Smooth muscle cell (in vitro differentiated cells): Measurements from ENCODE around the gene PHEX. TPM values are rescaled to one million over a fixed set of nuclear protein-coding genes. Genes with fewer than 3 reads are reported as not detected.
A peak's percentile ranks its signal among the peaks of the same experiment; 100 is the strongest.

Experiments
- DNase-seq: peaks from one replicate; lab custom pipeline; 2025; ENCODE audit not compliant: unreplicated experiment; lab: John Stamatoyannopoulos, UW
- H2AFZ ChIP-seq: fragments of 200-600 bp; sonication (generic); 2 replicates; pipeline ENCODE4 v1.6.0; 2016; ENCODE audit warnings: antibody characterized with exemption, low read depth, mild to moderate bottlenecking
- H3F3A ChIP-seq: fragments of 200-600 bp; sonication (generic); 2 replicates; pipeline ENCODE4 v1.6.0; 2017; ENCODE audit warnings: antibody characterized with exemption, low read depth
- H3K27ac ChIP-seq: fragments of 200-600 bp; sonication (generic); 2 replicates; pipeline ENCODE4 v1.5.1; 2016; ENCODE audit warnings: low read depth, mild to moderate bottlenecking
- H3K27me3 ChIP-seq: fragments of 200-600 bp; sonication (generic); 2 replicates; pipeline ENCODE4 v1.6.1; 2016; ENCODE audit warnings: low read depth, mild to moderate bottlenecking
- H3K36me3 ChIP-seq: fragments of 200-600 bp; sonication (generic); 2 replicates; pipeline ENCODE4 v1.5.1; 2016; ENCODE audit warnings: low read depth
- H3K4me1 ChIP-seq: fragments of 200-600 bp; sonication (generic); 2 replicates; pipeline ENCODE4 v1.5.1; 2016; ENCODE audit warnings: low read depth
- H3K4me2 ChIP-seq: fragments of 200-600 bp; sonication (generic); 2 replicates; pipeline ENCODE4 v1.6.0; 2016; ENCODE audit warnings: mild to moderate bottlenecking
- H3K4me3 ChIP-seq: fragments of 200-600 bp; sonication (generic); 2 replicates; pipeline ENCODE4 v1.5.1; 2016; ENCODE audit warnings: mild to moderate bottlenecking
- H3K79me2 ChIP-seq: fragments of 200-600 bp; sonication (generic); 2 replicates; pipeline ENCODE4 v1.6.0; 2016; ENCODE audit warnings: low read depth, mild to moderate bottlenecking
- H3K9ac ChIP-seq: fragments of 200-600 bp; sonication (generic); 2 replicates; pipeline ENCODE4 v1.6.0; 2016; ENCODE audit warnings: low read depth
- H3K9me3 ChIP-seq: fragments of 200-600 bp; sonication (generic); replicated peaks from 2 replicates; pipeline ENCODE4 v1.5.1; 2016; ENCODE audit warnings: low read depth
- H4K20me1 ChIP-seq: fragments of 200-600 bp; sonication (generic); 2 replicates; pipeline ENCODE4 v1.6.0; 2016; ENCODE audit warnings: low read depth
- WGBS: methylation state at CpG from one replicate; pipeline ENCODE4 v1.1.7; 2016; ENCODE audit warnings: low lambda C conversion rate; 5-methylcytosine and 5-hydroxymethylcytosine counted together
- polyA plus RNA-seq: library from polyadenylated mRNA; unstranded; fragments of >200 nt; fragmentation: Nextera tagmentation; extraction: Ambion mirVana; gene quantifications from 2 replicates; pipeline ENCODE4 v1.2.1, GENCODE V29; 2016
- total RNA-seq: library from RNA; depleted of rRNA; stranded (reverse); fragments of >200 nt; gene quantifications from 2 replicates; pipeline ENCODE4 v1.2.3, GENCODE V29; 2014
- TF ChIP-seq, protein P1 (sequence below): fragments of 200-600 bp; sonication (generic); IDR thresholded peaks from 2 replicates; pipeline ENCODE4 v1.5.1; 2017; ENCODE audit warnings: borderline replicate concordance, mild to moderate bottlenecking, antibody characterized with exemption; ENCODE audit not compliant: insufficient read depth, poor library complexity, severe bottlenecking

PHEX gene
- total and polyA plus RNA-seq, 2 experiments from 2014 or later = not detected

DNA sequence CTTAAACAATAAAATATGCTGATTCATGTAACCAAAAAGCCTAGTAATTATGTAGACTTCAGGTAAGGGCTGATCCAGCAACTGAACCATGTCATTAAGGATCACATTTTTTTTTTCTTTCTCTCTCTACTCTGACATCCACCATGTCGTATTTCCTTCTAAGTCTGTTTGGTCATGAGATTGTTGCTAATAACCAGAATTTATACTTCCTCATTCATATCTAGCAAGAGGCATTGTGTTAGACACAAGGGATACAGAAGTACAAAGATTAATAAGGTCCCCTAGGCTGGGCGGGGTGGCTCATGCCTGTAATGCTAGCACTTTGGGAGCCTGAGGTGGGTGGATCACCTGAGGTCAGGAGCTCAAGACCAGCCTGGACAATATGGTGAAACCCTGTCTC, 24.1 kb downstream of the PHEX start:
- TF ChIP-seq, protein P1, sequence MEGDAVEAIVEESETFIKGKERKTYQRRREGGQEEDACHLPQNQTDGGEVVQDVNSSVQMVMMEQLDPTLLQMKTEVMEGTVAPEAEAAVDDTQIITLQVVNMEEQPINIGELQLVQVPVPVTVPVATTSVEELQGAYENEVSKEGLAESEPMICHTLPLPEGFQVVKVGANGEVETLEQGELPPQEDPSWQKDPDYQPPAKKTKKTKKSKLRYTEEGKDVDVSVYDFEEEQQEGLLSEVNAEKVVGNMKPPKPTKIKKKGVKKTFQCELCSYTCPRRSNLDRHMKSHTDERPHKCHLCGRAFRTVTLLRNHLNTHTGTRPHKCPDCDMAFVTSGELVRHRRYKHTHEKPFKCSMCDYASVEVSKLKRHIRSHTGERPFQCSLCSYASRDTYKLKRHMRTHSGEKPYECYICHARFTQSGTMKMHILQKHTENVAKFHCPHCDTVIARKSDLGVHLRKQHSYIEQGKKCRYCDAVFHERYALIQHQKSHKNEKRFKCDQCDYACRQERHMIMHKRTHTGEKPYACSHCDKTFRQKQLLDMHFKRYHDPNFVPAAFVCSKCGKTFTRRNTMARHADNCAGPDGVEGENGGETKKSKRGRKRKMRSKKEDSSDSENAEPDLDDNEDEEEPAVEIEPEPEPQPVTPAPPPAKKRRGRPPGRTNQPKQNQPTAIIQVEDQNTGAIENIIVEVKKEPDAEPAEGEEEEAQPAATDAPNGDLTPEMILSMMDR = no peak
- no peak overlapping the region for H3K4me2 ChIP-seq
- 84% methylated on average over 2 of the region's 2 CpGs for WGBS
- H3K27ac ChIP-seq = no peak overlapping the region
- no peak overlapping the region for H3K4me3 ChIP-seq
- H3K9me3 ChIP-seq = no peaks in the 10 kb centered on the region
- DNase-seq = no peak
- H4K20me1 ChIP-seq = no peaks in the 10 kb centered on the region
- H3K27me3 ChIP-seq = no peaks in the 10 kb centered on the region
- no peaks in the 10 kb centered on the region for H3K79me2 ChIP-seq
- no peaks in the 10 kb centered on the region for H3F3A ChIP-seq
- H2AFZ ChIP-seq = no peak overlapping the region
- H3K9ac ChIP-seq = no peak overlapping the region
- no peaks in the 10 kb centered on the region for H3K36me3 ChIP-seq
- H3K4me1 ChIP-seq = no peaks in the 10 kb centered on the region

DNA sequence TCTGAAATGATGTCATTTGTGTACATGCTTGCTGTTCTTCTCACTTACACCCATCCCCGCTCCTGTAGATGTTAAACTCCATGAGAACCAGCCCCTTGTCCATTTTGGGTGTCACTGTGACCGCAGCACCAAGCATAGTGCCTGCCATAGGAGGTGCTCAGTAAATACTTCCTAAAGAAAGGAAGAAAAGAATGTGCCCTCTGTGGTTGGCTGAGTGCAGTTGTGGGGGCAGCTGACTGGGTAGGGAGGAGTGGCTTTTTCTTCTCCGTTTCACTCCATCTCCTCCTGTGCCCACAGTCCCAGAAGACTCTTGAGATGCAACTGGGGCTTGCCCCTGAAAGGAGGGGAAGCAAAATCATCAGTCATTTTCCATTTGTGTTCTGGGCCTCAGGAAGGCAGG, 25.5 kb downstream of the PHEX start:
- Histone ChIP-seq H3K4me3 (no peak overlapping the region), H2AFZ (no peak overlapping the region), H3K4me2 (no peak overlapping the region), H3K4me1 (no peaks in the 10 kb centered on the region), H3K79me2 (no peaks in the 10 kb centered on the region), H3F3A (no peaks in the 10 kb centered on the region), H3K36me3 (no peaks in the 10 kb centered on the region), H4K20me1 (no peaks in the 10 kb centered on the region), H3K27ac (no peak overlapping the region), H3K9me3 (no peaks in the 10 kb centered on the region), H3K9ac (no peak overlapping the region), H3K27me3 (no peaks in the 10 kb centered on the region)
- TF ChIP-seq, protein P1 = no peak
- 74% methylated on average over 3 of the region's 3 CpGs for WGBS
- DNase-seq = no peak

DNA sequence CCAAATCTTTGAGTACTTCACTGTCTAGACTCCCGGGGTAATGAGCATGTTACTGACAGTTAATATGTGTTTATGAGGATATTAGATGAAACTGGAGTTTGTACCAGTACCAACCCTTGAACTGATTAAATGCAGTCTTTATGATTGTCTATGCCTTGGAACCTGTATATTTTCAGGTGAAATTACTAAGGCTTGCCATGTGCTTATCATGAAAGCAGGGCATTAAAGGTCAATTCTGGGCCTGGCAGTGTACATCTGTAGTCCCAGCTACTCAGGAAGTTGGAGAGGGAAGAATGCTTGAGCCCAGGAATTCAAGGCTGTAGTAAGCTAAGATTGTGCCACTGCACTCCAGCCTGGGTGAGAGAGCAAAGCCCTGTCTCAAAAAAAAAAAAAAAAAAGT, 27.6 kb downstream of the PHEX start:
- Histone ChIP-seq H3K9ac (no peak overlapping the region), H3K36me3 (no peaks in the 10 kb centered on the region), H2AFZ (no peak overlapping the region), H3K27me3 (no peaks in the 10 kb centered on the region), H3K9me3 (no peaks in the 10 kb centered on the region), H3K4me3 (no peak overlapping the region), H3K4me2 (no peak overlapping the region), H3F3A (no peaks in the 10 kb centered on the region), H4K20me1 (no peaks in the 10 kb centered on the region), H3K4me1 (no peaks in the 10 kb centered on the region), H3K79me2 (no peaks in the 10 kb centered on the region), H3K27ac (no peak overlapping the region)
- TF ChIP-seq, protein P1 = no peak
- no peak for DNase-seq
- 64% methylated on average over 1 of the region's 1 CpG for WGBS

DNA sequence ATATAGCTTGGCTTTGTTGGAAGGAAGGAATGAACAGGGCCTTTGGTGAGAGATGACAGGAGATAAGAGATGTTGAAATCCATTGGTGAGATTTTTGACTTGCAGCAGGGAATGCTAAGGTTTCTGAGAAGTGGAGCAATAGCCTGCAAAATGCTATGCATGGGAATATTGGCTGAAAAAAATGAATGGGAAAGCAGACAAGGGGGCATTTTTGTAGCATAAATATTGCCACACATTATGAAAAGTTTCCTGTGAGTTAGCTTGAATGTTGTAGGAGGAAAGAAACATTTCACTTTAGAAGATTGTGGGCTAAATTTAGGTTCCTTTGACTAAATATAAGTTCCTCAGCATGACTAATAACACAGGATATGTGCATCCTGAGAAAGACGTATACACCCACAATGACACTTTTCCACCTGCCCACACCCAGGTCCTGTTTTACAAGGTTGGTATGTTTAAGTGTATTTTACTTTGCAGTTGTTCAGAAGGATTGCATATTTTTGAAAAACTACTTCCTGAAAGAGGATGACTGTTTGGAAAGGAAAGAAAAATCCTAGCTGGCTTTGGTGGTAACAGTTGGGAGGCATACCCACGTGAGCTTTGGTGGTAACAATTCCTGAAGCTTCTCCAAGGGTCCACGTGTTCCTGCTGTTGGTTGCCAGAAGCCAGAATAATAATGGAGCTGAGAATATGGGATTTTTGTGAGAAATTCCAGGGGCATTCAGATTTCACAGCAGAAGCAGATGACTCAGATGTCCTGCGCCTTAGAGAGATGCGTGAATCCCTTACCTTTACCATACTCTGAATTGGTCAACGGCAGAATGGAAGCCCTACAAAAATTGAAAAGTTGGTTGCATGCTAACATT, 28.5 kb downstream of the PHEX start:
- TF ChIP-seq, protein P1 = no peak
- no peaks in the 10 kb centered on the region for H3K27me3 ChIP-seq
- 64% methylated on average over 6 of the region's 6 CpGs for WGBS
- no peaks in the 10 kb centered on the region for H3K4me1 ChIP-seq
- no peak overlapping the region for H3K9ac ChIP-seq
- H3K9me3 ChIP-seq = no peaks in the 10 kb centered on the region
- H3K27ac ChIP-seq = peak overlapping the region; percentile 5
- no peaks in the 10 kb centered on the region for H3F3A ChIP-seq
- H2AFZ ChIP-seq = no peak overlapping the region
- H3K36me3 ChIP-seq = no peaks in the 10 kb centered on the region
- no peak for DNase-seq
- H3K4me3 ChIP-seq = no peak overlapping the region
- H3K4me2 ChIP-seq = no peak overlapping the region
- no peaks in the 10 kb centered on the region for H3K79me2 ChIP-seq
- no peaks in the 10 kb centered on the region for H4K20me1 ChIP-seq
